ENCODE data around the gene PLPP3. TPM values are rescaled to one million over a fixed set of nuclear protein-coding genes. Genes with fewer than 3 reads are reported as not detected.

PLPP3 gene
- total RNA-seq, 2 donors from 2014 or later, result 40.4 to 107 TPM

DNA sequence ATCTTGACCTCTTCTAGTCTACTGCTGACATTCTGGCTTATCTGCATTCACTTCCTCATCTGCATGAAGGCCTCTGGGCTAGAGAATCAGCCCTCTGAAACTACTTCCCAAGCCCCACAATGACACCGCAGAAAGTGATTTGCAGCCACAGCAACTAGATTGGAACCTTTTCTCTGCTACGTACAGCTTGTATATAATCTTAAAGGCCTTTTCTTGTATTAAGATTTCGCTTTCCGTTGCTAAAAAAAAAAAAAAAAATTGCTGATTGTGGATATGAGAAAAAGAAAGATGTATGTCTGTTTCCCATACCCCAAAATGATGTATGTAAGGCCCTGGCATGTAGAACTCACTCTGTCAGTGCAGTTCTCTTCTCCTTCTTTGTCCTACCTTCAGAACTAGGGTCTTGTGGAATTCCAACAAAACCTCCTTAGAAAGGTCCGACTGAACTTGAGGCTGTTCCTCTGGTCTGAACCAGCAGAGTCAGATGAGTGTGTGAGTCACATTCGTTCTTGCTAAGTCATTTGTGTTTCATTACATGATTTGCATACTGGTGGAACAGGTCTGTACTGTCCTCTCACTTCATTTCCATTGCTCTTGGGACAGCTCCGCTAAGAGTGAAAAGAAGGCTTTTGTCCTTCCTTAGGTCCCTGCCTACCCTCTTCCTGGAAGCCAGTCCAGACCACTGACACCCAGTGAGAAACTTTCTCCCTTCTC, 62.7 kb downstream of the PLPP3 start:
- H3K27ac ChIP-seq, result peak overlapping the region; percentile 28 to 32
- intact Hi-C loops (cut with DNase I), result no loop called here
- no peaks in the 10 kb centered on the region for H3K27me3 ChIP-seq (replicated peaks; ENCODE audit: insufficient read depth)
- peaks cover 4% of the 10 kb centered on the region for H3K4me1 ChIP-seq (replicated peaks)
- WGBS, result 54% methylated on average over 7 of the region's 7 CpGs
- no peak overlapping the region for H3K4me3 ChIP-seq
- H3K9me3 ChIP-seq, result no peaks in the 10 kb centered on the region
- no peaks in the 10 kb centered on the region for H3K36me3 ChIP-seq
- peak; percentile 81 for DNase-seq (ENCODE audit: low spot score)
- TF ChIP-seq POLR2AphosphoS5 (IDR thresholded peaks at IDR 0.05), result peak; percentile 93
- peak; percentile 53 for TF ChIP-seq POLR2A (IDR thresholded peaks at IDR 0.05)
- TF ChIP-seq CTCF (IDR thresholded peaks at IDR 0.05), result no peak

DNA sequence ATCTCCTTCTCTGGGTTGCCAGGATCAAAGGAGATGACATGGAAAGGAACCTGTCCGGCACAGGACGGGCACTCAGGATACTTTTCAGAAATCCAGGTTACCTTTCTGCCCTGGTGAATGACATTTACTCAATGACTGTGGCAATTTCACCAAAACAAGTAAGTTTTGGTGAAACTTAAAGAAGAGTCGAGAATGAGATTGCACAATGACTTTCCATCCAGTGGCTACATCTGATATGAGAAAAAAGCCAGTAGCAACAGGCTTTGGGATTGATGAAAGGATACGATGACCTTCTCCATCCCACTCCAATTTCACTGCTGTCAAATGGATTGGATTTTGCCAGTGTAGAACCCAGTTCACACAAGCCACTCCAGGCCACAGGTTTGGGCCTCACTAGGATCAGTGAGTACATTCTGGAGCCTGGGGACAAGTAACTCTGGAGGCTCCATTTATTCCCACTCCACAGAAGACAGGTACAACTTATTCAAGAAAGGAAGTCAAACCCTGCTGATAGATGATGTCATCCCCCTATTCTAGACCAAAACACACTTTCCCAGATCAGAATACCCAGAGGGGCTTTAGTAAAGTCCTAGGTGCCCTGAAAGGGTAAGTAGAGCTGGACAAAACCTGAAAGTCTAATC, 63.3 kb downstream of the PLPP3 start:
- H3K4me1 ChIP-seq (replicated peaks), result peaks cover 4% of the 10 kb centered on the region
- 92% methylated on average over 4 of the region's 4 CpGs for WGBS
- H3K4me3 ChIP-seq, result no peak overlapping the region
- H3K9me3 ChIP-seq, result no peaks in the 10 kb centered on the region
- no peaks in the 10 kb centered on the region for H3K27me3 ChIP-seq (replicated peaks; ENCODE audit: insufficient read depth)
- H3K36me3 ChIP-seq, result no peaks in the 10 kb centered on the region
- intact Hi-C loops (cut with DNase I), result no loop called here
- no peak overlapping the region for H3K27ac ChIP-seq
- no peak for TF ChIP-seq POLR2AphosphoS5 (IDR thresholded peaks at IDR 0.05)
- TF ChIP-seq CTCF (IDR thresholded peaks at IDR 0.05), result no peak
- no peak for TF ChIP-seq POLR2A (IDR thresholded peaks at IDR 0.05)
- no peak for DNase-seq (ENCODE audit: low spot score)

GRCh38 chr1:56512724-56513494, 66.5 kb downstream of the PLPP3 start:
- Histone ChIP-seq H3K27ac (no peak overlapping the region), H3K27me3 (replicated peaks; ENCODE audit: insufficient read depth) (no peaks in the 10 kb centered on the region), H3K36me3 (no peaks in the 10 kb centered on the region), H3K4me3 (no peak overlapping the region), H3K4me1 (replicated peaks) (peaks cover 4% of the 10 kb centered on the region), H3K9me3 (no peaks in the 10 kb centered on the region)
- intact Hi-C loops (cut with DNase I), result no loop called here
- TF ChIP-seq POLR2A (IDR thresholded peaks at IDR 0.05) (no peak), POLR2AphosphoS5 (IDR thresholded peaks at IDR 0.05) (no peak), CTCF (IDR thresholded peaks at IDR 0.05) (no peak)
- WGBS, result 83% methylated on average over 8 of the region's 8 CpGs
- no peak for DNase-seq (ENCODE audit: low spot score)

DNA sequence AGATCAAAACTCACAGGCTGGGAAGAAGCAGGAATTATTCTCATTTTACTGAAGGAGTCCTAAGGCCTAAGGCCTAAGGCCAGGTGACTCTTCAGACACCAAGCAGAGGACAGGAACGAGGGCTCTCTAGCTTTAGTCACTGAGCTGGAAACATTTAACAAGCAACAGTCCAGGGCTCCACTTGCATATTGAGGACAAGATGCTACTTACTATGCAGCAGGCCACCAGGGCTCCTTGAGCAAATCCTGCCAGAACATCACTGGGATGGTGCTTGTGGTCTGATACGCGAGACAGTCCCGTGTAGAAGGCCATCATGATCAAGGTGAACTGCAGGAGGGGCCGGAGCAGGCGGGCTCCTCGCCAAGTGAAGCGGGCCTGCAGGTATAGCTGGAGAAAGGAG, 67.6 kb downstream of the PLPP3 start:
- H3K9me3 ChIP-seq, result no peaks in the 10 kb centered on the region
- intact Hi-C loops (cut with DNase I), result no loop called here
- H3K4me3 ChIP-seq, result no peak overlapping the region
- no peak for DNase-seq (ENCODE audit: low spot score)
- no peaks in the 10 kb centered on the region for H3K36me3 ChIP-seq
- WGBS, result 90% methylated on average over 8 of the region's 8 CpGs
- H3K4me1 ChIP-seq (replicated peaks), result no peaks in the 10 kb centered on the region
- H3K27ac ChIP-seq, result no peak overlapping the region
- no peaks in the 10 kb centered on the region for H3K27me3 ChIP-seq (replicated peaks; ENCODE audit: insufficient read depth)
- no peak for TF ChIP-seq POLR2A (IDR thresholded peaks at IDR 0.05)
- no peak for TF ChIP-seq POLR2AphosphoS5 (IDR thresholded peaks at IDR 0.05)
- TF ChIP-seq CTCF (IDR thresholded peaks at IDR 0.05), result no peak

Measured in prostate gland (tissue), 2 donors.